Measurements from ENCODE around the gene ADAP1.
A peak's percentile ranks its signal among the peaks of the same experiment; 100 is the strongest.

ADAP1 gene

DNA sequence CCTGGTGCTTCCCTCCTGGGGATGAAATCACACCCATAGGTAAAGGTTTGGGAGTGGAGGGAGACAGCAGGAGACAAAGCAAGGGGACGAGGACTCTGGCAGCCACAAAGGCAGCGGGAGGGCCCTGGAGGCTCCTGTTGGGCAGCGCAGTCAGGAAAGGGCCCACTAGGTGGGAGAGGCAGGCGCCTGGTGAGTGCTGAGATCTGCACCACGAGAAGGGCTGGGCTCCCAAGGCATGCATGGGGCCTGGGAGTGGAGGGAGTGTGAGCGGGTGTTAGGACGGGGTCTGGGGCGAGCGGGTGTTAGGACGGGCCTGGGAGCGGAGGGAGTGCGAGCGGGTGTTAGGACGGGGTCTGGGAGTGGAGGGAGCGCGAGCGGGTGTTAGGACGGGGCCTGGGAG, 65.1 kb downstream of the ADAP1 start:
- no peak for DNase-seq

DNA sequence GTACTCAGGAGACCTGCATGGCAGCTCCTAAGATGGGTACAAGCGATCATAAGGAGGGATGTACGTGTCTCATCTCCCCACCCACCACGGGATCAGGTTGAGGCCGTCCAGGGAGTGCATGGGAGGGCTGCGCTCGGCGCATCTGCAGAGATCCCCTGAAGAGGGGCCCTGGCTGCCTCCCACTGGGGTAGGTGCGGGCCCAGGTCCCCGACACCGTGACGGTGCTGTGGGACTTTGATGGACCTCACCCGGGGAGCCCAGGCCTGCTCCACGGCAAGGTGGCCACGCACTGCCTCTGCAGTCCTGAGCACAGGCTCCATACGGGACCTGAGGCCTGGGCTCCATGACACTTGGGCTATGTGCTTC, 65.5 kb downstream of the ADAP1 start:
- no peak for DNase-seq

DNA sequence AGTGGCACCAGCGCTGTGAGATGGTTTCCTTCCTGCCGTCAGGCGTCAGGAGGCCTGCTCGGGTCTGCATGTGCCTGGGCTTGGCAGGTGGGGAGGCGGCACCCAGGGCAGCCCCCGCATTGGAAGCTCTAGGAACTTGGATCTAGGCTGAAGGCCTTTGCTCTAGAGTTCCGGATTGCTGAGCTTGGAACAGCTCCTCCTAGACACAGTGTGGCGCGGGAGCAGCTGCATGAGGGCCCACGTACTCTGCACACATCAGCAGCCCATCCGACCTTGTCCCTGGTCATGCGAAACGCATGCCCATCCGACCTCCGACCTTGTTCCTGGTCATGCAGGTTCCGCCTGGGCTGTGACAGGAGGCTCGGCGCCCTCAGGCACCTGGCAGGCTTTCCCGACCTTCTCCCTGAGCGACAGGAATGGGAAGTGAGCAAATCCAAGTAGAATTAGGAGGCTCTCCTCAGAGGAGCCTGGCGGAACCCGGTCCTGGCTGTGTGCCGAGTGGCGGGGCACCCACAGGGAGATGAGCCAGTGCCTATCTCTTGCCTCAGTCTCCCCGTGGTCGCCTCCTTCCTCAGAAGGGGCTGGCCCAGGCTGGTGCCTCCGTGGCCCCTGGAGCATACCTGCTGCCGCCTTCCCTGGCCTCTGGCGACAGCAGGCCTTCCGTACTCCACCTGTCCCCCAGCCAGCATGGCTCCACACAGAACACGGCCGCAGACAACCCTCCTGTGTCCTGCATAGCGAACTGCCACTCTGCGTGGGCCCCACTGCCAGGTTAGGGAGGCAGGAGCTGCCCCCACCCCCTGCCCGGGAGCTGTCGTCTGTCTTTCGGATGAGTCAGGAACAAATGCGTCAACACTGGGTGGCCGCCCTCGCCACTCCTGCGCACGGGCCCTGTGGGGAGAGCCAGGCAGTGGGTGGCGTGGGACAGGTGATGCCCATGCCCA, 66.1 kb downstream of the ADAP1 start:
- no peak for DNase-seq

GRCh38 chr7:887488-887820, 67.0 kb downstream of the ADAP1 start:
- no peak for DNase-seq

GRCh38 chr7:886626-887487, 67.6 kb downstream of the ADAP1 start:
- DNase-seq = no peak

DNA sequence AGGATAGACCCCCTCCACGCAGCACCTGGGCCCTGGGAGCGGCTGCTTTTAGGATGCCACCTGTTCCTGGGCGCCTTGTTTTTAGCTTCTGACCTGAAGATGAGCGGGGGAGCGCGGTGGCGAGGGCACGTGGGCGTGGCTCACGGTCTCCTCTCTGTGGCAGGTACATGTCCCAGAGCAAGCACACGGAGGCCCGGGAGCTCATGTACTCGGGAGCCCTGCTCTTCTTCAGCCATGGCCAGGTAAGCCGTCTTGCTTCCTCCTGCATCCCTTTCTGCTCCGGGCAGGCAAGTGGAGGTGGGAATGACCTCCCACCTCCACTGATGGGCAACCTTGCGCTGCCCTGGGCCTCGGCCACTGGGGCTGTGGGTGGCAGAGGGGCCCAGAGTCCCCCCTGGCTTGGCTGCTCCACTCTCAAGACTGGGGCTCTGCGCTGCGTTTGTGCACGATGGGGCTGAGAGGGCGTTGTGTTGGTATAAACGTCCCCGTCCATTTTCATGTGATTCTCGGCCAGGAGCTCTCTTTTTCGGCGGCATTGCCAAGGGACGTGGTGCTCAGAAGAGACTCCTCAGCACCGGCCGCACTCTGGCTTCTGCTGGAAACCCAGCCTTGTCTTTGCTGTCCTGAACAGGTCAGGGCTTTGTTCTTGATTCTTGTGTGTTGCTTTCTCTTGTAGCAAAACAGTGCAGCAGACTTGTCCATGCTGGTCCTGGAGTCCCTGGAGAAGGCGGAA, 68.4 kb downstream of the ADAP1 start:
- DNase-seq = no peak

GRCh38 chr7:885261-885892, 69.1 kb downstream of the ADAP1 start:
- no peak for DNase-seq

DNA sequence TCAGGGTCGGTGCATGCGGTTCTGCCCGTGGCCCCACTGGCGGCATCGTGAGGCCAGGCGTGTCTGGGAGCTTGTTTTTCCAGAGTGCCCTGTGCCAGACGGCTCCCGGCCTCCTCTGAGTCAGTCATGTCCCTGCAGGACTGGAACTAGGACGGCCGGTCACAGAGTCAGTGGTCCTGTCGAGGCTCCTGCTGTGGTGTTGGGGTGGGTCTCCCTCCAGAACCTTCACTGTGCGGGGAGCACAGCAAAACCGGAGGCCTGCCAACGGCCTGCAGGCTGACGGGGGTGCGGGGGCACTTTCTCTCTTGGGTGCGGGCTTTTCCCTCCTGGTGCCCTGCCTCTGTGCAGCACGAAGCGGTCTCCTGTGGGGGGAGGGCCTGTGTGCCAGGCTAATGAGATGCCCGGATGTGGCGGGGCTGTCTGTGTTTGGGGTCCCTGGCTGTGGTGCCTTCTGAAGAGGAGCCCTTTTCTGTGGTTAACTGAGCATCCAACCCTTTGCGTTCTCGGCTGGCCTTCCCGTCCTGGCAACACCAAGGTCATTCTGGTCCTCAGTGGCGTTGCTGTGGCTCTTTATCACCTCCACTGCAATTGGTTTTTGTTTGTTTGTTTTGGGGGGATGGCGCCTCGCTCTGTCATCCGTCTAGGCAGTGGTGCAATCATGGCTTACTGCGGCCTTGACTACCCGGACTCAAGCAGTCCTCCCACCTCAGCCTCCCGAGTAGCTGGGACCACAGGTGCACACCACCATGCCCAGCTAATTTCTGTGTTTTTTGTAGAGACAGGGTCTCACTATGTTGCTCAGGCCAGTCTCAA, 70.1 kb downstream of the ADAP1 start:
- no peak for DNase-seq

DNA sequence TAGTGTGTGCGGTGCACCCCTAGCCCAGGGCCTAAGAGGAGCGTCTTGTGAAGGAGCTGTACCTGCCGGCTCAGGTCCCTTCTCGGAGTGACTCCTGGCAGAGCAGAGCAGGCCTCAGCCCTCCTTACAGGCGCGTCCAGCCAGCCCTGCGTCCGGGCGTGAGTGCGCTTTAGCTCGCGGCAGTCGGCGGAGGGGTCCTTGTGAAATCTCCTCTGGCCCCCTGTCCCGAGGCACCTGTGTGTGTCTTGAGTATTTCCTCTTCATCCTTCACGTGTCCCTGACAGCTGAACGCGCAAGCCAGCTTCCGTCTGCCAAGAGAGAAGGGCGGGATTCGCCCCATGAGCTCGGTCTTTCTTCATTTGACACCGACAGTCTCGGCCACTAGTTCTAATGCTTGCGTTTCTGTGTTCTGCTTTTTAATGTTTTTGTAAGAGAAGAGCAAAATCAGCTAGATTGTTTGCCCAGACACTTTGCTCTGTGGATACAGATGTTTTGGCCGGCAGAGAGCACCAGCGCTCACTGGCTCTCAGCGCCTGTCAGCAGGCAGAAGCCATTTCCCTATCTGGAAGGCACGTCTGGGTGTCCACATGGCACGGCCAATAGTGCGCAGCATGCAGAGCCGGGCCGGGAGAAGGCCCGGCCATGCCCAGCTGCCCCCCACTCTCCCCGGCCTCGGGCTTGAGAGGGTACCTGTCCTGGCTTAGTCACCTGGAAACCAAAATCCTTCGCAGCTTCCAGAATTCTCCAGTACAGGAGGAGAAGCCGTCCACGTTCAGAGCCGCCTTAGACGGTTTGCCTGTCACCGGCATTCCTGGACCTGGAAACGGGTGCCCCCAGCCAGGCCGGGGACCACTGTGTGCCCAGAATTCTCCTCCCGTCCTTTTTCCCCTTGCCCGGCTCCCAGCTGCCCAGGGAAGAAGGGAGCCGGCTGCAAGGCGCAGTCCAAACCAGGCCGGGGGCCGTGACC, 71.1 kb downstream of the ADAP1 start:
- DNase-seq = no peak

- no peak for DNase-seq
Measured at GRCh38 chr7:882336-883035, 72.0 kb downstream of the ADAP1 start.

DNA sequence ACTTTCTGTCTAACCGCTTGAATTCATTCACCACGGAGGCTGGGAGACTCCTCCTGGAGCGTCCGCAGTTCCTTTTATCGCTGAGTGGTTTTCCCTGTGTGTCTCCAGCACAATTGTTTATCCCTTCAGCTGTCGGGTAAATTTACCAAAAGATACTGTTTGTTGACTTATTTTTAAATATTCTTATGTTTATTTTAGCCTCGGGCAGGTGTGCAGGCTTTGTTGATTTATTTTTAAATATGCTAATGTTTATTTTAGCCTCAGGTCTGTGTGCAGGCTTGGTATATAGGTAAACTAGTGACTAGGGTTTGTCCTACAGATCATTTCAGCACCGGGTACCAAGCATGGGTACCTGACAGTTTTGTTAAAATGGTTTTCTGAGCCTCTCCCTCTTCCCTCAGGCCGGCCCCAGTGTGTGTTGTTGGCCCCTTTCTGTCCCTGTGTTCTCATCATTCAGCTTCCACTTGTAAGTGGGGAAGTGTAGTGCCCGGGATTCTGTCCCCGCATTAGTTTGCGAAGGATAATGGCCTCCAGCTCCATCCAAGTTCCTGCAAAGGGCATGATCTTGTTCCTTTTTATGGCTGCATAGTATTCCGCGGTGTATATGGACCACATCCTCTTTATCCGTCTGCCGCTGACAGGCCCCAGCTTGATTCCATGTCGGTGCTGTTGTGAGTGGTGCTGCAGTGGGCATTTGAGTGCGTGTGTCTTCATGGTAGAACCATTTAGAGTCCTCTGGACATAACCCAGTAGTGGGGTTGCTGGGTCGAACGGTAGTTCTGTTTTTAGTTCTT, 72.8 kb downstream of the ADAP1 start:
- DNase-seq = no peak

DNA sequence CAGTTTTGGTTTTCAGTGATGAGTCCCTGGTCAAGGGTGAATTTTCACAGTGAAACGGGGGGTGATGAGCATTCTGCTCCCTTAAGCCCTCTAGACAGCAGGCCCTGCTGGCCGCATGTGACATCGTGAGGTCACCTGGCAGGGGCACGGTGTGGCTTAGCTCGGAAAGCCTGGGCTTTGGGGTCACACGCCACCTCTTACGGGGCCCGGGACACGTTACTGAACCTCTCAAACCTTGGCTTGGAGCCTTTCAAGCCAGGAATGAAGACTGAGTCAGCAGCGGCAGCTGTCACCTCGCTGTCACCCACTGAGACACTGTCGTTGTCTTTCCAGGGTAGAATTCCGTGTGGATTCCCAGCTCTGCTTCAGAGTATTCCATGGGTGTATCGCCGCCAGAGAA, 74.0 kb downstream of the ADAP1 start:
- DNase-seq = no peak

DNA sequence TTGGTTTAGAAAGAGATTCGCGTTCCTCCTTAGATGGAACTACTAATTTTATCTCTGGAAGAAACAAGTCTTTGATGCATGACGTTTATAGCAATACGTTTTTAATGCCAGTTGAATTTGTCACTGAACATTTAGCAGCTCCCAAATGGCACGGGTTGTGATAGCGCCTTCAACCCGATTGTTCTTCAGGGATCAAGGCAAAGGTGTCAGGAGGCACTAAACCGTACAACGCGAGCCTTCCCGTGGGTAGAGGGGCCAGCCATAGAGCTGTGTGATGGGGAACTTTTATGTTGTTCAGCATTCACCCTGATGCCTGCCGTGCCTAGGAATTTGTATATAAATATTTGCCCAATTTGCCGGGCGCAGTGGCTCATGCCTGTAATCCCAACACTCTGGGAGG, 74.8 kb downstream of the ADAP1 start:
- DNase-seq = no peak

DNA sequence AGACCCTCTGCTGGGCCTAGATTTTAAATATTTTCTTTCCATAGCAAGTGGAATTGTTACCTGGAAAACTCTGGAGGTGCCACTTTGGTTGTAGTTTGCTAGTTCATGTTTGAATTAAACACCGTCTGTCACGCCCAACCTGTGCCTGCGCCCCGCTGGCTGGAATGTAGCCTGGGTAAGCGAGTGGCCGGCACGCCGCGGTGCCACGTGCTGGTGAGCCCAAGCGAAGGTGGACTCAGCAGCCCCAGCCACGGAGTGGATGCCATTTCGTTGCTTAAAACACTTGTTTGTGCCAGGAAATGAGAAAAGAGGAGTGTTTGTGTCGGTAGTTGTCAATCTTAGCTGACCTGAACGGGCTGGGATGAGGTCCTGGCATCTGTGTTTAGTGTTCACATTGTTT, 75.4 kb downstream of the ADAP1 start:
- no peak for DNase-seq

DNA sequence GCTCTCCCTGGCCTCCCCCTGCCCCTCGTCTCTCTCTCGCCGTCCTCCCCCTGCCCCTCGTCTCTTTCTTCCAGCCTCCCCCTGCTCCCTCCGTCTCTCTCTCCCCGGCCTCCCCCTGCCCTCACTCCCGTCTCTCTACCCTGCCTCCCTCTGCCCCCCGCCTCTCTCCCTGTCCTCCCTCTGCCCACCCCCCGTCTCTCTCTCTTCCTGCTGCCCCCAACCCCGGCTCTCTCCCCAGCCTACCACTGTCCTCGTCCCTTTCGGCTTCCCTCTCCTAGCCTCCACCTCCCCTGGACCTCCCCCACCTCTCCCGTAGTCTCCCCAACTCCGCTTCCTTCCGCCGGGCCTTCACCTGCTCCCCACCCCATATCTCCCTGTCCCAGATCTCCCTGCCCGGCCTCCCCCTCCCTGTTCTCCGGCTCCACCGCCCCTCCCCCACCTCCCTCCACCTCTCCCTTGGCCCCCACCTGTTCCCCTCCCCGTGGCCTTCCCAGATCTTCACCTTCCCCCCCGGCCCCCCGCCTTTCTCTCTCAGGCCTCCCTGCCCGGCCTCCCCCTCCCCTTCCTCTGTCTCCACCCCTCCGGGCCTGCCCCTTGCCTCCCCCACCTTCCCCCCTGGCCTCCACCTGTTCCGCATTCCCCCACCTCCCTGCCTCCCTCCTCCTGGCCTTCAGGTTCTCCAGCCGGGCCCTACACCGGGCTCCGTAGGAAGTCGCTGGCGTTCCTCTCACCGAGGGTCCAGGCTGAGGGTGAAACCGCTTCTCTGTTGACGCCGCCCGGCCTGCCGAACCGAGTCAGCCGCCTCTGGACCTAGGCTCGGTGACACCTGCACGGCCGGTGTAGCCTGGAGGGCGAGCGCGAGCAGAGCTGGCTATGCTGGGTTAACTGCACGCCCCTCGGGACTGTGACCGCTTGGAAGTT, 76.9 kb downstream of the ADAP1 start:
- no peak for DNase-seq

DNA sequence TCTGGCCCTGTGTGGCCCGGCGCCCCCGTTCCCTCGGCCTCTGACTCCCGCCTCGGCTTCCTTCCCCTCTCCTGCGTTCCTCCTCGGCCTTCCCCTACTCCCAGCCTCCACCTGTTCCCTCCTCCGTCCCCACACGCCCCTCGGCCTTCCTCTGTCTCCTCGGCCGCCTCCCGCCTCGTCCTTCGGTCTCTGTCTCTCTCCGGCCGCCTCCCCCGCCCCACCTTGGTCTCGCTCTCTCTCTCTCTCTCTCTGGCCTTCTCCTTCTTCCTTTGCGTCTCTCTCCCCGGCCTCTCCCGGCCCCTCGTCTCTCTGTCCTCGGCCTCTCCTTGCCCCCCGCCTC, 77.5 kb downstream of the ADAP1 start:
- peak; percentile 34 for DNase-seq

DNA sequence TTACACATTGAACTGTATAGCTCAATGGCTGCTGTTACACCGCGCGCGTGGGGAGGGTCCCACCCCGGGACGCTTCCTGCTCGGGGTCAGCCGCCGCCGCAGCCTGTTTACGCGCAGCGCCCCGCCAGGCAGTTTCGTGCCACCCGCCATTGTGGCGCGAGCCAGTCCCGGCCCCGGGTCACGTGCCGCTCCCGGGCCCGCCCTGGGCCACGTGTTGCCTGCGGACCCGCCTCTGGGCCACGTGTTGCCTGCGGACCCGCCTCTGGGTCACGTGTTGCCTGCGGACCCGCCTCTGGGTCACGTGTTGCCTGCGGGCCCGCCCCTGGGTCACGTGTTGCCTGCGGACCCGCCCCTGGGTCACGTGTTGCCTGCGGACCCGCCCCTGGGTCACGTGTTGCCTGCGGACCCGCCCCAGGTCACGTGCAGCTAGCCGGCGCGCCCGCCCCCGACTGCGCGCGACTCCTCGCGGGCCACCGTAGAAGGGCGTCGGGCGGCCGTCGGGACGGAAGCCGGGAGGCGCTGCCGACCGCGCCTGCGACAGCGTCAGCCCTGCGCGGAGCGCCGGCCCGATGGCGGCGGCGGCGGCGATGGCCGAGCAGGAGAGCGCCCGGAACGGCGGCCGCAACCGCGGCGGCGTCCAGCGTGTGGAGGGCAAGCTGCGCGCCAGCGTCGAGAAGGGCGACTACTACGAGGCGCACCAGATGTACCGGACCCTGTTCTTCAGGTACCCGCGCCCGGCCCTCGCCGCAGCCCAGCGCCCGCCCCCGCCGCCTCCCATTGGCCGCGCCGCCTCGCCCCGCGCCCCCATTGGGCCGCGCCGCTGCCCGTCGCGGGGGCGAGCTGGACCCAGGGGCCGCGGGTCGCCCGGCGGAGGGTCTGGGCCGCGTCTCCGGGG, 78.2 kb downstream of the ADAP1 start, which contains the start of gene GET4:
GET4 (plus strand) TSS at position 478 of the 895 bp plus-strand sequence; CDS start at position 570, 92 bp downstream.
- DNase-seq = peak; percentile 95

Data from activated CD8-positive, alpha-beta memory T cell treated with anti-CD3 and anti-CD28 coated beads, Interleukin-2, amount 50 U/mL, for 4 hours (primary cell).